WTC11 (cell line): ENCODE data around the gene GUCY2C. TPM values are rescaled to one million over a fixed set of nuclear protein-coding genes. Genes with fewer than 3 reads are reported as not detected.
A peak's percentile ranks its signal among the peaks of the same experiment; 100 is the strongest.

Experiments
- ATAC-seq: fragments of 200-7000 bp; cut with Tn5 transposase; 2 replicates; pipeline ENCODE4 v1.10.0; 2021; ENCODE audit warnings: mild to moderate bottlenecking, moderate library complexity
- CTCF ChIA-PET: fragments of 300-600 bp; sonication (Branson Sonifier 250); formaldehyde crosslinking; loops from one replicate; lab custom pipeline; 2021; ENCODE audit warnings: antibody characterized with exemption; lab: Charles Lee
- POLR2A ChIA-PET: fragments of 350-600 bp; sonication (Branson Sonifier 250); formaldehyde crosslinking; loops from one replicate; lab custom pipeline; 2021; ENCODE audit warnings: antibody characterized with exemption; lab: Charles Lee
- DNase-seq: peaks from one replicate; pipeline ENCODE4 v3.0.0; 2021; ENCODE audit warnings: low spot score
- H3K27ac Mint-ChIP-seq: 2 replicates; pipeline ENCODE4 v1.8.0; 2021; ENCODE audit warnings: mixed read lengths
- H3K27me3 Mint-ChIP-seq: 2 replicates; pipeline ENCODE4 v1.8.0; 2021; ENCODE audit warnings: low read depth, mild to moderate bottlenecking, moderate library complexity, mixed read lengths
- H3K36me3 Mint-ChIP-seq: 2 replicates; pipeline ENCODE4 v1.8.0; 2021; ENCODE audit warnings: mixed read lengths
- H3K4me1 Mint-ChIP-seq: 2 replicates; pipeline ENCODE4 v1.8.0; 2022; ENCODE audit warnings: mixed read lengths
- H3K4me3 Mint-ChIP-seq: 2 replicates; pipeline ENCODE4 v1.8.0; 2021; ENCODE audit warnings: mild to moderate bottlenecking, moderate library complexity, mixed read lengths
- H3K9me3 Mint-ChIP-seq: 2 replicates; pipeline ENCODE4 v1.8.0; 2021; ENCODE audit warnings: mixed read lengths
- NFE2L1 ChIP-seq: sonication (generic); formaldehyde crosslinking; IDR thresholded peaks from 2 replicates; pipeline ENCODE4 v1.8.1; 2023; ENCODE audit warnings: missing genetic modification reagents
- NR1H2 ChIP-seq: sonication (generic); formaldehyde crosslinking; IDR thresholded peaks from 2 replicates; pipeline ENCODE4 v1.9.0; 2021; ENCODE audit warnings: mild to moderate bottlenecking, moderate library complexity, missing genetic modification reagents
- SMAD3 ChIP-seq: sonication (generic); formaldehyde crosslinking; IDR thresholded peaks from 2 replicates; pipeline ENCODE4 v1.8.0; 2022; ENCODE audit warnings: missing genetic modification reagents, mild to moderate bottlenecking, borderline replicate concordance
- SMAD4 ChIP-seq: sonication (generic); formaldehyde crosslinking; IDR thresholded peaks from 2 replicates; pipeline ENCODE4 v1.8.0; 2022; ENCODE audit warnings: mild to moderate bottlenecking, missing genetic modification reagents
- SP1 ChIP-seq: sonication (generic); formaldehyde crosslinking; conservative IDR thresholded peaks from 2 replicates; pipeline ENCODE4 v1.8.1; 2022; ENCODE audit warnings: missing genetic modification reagents
- ZNF121 ChIP-seq: sonication (generic); formaldehyde crosslinking; IDR thresholded peaks from 2 replicates; pipeline ENCODE4 v1.8.0; 2023; ENCODE audit warnings: missing genetic modification reagents
- ZNF219 ChIP-seq: sonication (generic); formaldehyde crosslinking; IDR thresholded peaks from 2 replicates; pipeline ENCODE4 v1.8.0; 2023; ENCODE audit warnings: missing genetic modification reagents, mild to moderate bottlenecking, borderline replicate concordance
- ZNF671 ChIP-seq: fragments of 250-450 bp; sonication (Bioruptor Pico); IDR thresholded peaks from 2 replicates; pipeline ENCODE4 v1.8.0; 2021; ENCODE audit warnings: mild to moderate bottlenecking
- total RNA-seq: library from RNA; stranded (reverse); gene quantifications from 3 replicates; pipeline ENCODE4 v1.2.3, GENCODE V29; 2021
- TF ChIP-seq, protein P1 (sequence below): sonication (generic); formaldehyde crosslinking; IDR thresholded peaks from 2 replicates; pipeline ENCODE4 v1.8.0; 2022; ENCODE audit warnings: mild to moderate bottlenecking, missing genetic modification reagents
- TF ChIP-seq, protein P2 (sequence below): sonication (generic); formaldehyde crosslinking; IDR thresholded peaks from 2 replicates; pipeline ENCODE4 v1.8.1; 2023; ENCODE audit warnings: mild to moderate bottlenecking, missing genetic modification reagents
- TF ChIP-seq, protein P3 (sequence below): sonication (generic); formaldehyde crosslinking; IDR thresholded peaks from 2 replicates; pipeline ENCODE4 v1.8.1; 2023; ENCODE audit warnings: mild to moderate bottlenecking, missing genetic modification reagents, borderline replicate concordance
- TF ChIP-seq, protein P4 (sequence below): sonication (generic); formaldehyde crosslinking; IDR thresholded peaks from 2 replicates; pipeline ENCODE4 v1.8.0; 2023; ENCODE audit warnings: mild to moderate bottlenecking, missing genetic modification reagents

GUCY2C gene
- total RNA-seq, 1 experiment from 2014 or later: 3.9 TPM

DNA sequence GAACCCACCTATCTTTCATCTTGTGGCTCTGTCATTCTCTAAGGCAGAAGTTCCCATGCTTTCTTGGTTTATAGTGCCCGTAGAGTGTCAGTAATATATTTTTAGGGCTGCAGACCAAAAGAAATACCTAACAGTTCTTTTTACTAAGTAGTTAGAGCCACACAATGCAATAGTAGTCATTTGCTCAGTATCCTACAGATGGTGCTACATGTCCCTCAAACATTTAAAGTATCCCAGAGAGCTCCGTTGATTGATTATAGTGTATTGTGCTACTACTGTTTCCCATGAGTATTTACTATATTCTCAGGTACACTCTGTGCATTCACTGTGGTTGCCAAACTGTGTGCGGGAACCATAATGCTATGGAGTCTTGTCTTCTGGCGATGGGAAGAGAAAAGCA, 124.0 kb downstream of the GUCY2C start:
- POLR2A ChIA-PET: no interaction called here
- CTCF ChIA-PET: interaction anchor here (0.6 to 2.5 kb wide), 9 partner anchors 10 to 94 kb away, joined by 3 to 15 read pairs (median 3); no protein-coding TSS in a partner anchor
- H3K27ac Mint-ChIP-seq: no peak overlapping the region
- no peaks in the 10 kb centered on the region for H3K9me3 Mint-ChIP-seq
- H3K4me3 Mint-ChIP-seq: no peak overlapping the region
- peaks cover 6% of the 10 kb centered on the region for H3K27me3 Mint-ChIP-seq
- DNase-seq (no peak), ATAC-seq (0 out of 2 replicates have a peak, but pooled peaks have one; percentile 15)
- H3K36me3 Mint-ChIP-seq: no peaks in the 10 kb centered on the region
- TF ChIP-seq, protein P1, sequence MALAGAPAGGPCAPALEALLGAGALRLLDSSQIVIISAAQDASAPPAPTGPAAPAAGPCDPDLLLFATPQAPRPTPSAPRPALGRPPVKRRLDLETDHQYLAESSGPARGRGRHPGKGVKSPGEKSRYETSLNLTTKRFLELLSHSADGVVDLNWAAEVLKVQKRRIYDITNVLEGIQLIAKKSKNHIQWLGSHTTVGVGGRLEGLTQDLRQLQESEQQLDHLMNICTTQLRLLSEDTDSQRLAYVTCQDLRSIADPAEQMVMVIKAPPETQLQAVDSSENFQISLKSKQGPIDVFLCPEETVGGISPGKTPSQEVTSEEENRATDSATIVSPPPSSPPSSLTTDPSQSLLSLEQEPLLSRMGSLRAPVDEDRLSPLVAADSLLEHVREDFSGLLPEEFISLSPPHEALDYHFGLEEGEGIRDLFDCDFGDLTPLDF: no peak
- TF ChIP-seq, protein P2, sequence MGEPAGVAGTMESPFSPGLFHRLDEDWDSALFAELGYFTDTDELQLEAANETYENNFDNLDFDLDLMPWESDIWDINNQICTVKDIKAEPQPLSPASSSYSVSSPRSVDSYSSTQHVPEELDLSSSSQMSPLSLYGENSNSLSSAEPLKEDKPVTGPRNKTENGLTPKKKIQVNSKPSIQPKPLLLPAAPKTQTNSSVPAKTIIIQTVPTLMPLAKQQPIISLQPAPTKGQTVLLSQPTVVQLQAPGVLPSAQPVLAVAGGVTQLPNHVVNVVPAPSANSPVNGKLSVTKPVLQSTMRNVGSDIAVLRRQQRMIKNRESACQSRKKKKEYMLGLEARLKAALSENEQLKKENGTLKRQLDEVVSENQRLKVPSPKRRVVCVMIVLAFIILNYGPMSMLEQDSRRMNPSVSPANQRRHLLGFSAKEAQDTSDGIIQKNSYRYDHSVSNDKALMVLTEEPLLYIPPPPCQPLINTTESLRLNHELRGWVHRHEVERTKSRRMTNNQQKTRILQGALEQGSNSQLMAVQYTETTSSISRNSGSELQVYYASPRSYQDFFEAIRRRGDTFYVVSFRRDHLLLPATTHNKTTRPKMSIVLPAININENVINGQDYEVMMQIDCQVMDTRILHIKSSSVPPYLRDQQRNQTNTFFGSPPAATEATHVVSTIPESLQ: no peak
- no peak for TF ChIP-seq NR1H2 (CRISPR knock-in tag)
- H3K4me1 Mint-ChIP-seq: peaks cover 45% of the 10 kb centered on the region

DNA sequence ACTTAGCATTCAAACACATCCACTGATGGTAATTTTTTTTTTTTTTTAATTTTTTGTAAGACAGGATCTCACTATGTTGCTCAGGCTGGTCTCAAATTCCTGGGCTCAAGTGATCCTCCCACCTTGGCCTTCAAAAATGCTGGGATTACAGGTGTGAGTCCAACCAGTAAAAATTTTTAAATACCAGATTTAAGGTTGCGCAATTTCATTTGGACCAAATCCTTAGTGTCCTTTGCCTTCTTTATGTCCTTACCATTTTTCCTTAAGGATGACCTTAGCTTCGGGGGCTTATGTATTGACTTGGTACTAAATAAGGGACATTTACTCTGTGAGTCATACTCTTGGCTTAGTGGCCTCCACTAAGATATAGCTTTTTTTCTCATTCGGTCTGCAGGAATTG, 124.6 kb downstream of the GUCY2C start:
- DNase-seq: no peak
- CTCF ChIA-PET: interaction anchor here (0.8 to 2.5 kb wide), 6 partner anchors 9 to 332 kb away, joined by 3 to 15 read pairs (median 4); no protein-coding TSS in a partner anchor
- POLR2A ChIA-PET: no interaction called here
- no peaks in the 10 kb centered on the region for H3K36me3 Mint-ChIP-seq
- TF ChIP-seq SP1 (no peak), SMAD4 (no peak), ZNF219 (no peak), NFE2L1 (CRISPR knock-in tag) (no peak), ZNF671 (CRISPR knock-in tag) (no peak), ZNF121 (CRISPR knock-in tag) (no peak), SMAD3 (CRISPR knock-in tag) (no peak)
- TF ChIP-seq, protein P3, sequence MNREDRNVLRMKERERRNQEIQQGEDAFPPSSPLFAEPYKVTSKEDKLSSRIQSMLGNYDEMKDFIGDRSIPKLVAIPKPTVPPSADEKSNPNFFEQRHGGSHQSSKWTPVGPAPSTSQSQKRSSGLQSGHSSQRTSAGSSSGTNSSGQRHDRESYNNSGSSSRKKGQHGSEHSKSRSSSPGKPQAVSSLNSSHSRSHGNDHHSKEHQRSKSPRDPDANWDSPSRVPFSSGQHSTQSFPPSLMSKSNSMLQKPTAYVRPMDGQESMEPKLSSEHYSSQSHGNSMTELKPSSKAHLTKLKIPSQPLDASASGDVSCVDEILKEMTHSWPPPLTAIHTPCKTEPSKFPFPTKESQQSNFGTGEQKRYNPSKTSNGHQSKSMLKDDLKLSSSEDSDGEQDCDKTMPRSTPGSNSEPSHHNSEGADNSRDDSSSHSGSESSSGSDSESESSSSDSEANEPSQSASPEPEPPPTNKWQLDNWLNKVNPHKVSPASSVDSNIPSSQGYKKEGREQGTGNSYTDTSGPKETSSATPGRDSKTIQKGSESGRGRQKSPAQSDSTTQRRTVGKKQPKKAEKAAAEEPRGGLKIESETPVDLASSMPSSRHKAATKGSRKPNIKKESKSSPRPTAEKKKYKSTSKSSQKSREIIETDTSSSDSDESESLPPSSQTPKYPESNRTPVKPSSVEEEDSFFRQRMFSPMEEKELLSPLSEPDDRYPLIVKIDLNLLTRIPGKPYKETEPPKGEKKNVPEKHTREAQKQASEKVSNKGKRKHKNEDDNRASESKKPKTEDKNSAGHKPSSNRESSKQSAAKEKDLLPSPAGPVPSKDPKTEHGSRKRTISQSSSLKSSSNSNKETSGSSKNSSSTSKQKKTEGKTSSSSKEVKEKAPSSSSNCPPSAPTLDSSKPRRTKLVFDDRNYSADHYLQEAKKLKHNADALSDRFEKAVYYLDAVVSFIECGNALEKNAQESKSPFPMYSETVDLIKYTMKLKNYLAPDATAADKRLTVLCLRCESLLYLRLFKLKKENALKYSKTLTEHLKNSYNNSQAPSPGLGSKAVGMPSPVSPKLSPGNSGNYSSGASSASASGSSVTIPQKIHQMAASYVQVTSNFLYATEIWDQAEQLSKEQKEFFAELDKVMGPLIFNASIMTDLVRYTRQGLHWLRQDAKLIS (CRISPR knock-in tag): no peak
- TF ChIP-seq, protein P2: no peak
- TF ChIP-seq, protein P4, sequence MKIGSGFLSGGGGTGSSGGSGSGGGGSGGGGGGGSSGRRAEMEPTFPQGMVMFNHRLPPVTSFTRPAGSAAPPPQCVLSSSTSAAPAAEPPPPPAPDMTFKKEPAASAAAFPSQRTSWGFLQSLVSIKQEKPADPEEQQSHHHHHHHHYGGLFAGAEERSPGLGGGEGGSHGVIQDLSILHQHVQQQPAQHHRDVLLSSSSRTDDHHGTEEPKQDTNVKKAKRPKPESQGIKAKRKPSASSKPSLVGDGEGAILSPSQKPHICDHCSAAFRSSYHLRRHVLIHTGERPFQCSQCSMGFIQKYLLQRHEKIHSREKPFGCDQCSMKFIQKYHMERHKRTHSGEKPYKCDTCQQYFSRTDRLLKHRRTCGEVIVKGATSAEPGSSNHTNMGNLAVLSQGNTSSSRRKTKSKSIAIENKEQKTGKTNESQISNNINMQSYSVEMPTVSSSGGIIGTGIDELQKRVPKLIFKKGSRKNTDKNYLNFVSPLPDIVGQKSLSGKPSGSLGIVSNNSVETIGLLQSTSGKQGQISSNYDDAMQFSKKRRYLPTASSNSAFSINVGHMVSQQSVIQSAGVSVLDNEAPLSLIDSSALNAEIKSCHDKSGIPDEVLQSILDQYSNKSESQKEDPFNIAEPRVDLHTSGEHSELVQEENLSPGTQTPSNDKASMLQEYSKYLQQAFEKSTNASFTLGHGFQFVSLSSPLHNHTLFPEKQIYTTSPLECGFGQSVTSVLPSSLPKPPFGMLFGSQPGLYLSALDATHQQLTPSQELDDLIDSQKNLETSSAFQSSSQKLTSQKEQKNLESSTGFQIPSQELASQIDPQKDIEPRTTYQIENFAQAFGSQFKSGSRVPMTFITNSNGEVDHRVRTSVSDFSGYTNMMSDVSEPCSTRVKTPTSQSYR (CRISPR knock-in tag): no peak
- TF ChIP-seq, all 79 proteins: peak for 0
- H3K9me3 Mint-ChIP-seq: no peaks in the 10 kb centered on the region
- H3K27ac Mint-ChIP-seq: no peak overlapping the region
- H3K4me3 Mint-ChIP-seq: no peak overlapping the region
- peaks cover 11% of the 10 kb centered on the region for H3K27me3 Mint-ChIP-seq
- H3K4me1 Mint-ChIP-seq: peaks cover 49% of the 10 kb centered on the region
- no peak for ATAC-seq
